Progenitor cell of endocrine pancreas (in vitro differentiated cells): Measurements from ENCODE around the gene PRMT7. TPM values are rescaled to one million over a fixed set of nuclear protein-coding genes. Genes with fewer than 3 reads are reported as not detected.

Experiments used
- DNase-seq: peaks from one replicate; pipeline ENCODE4 v3.0.0; 2021; ENCODE audit warnings: low spot score; ENCODE audit not compliant: unreplicated experiment
- H3K27ac Mint-ChIP-seq: 2 replicates; pipeline ENCODE4 v1.8.0; 2021; ENCODE audit warnings: mild to moderate bottlenecking, moderate library complexity, mixed read lengths
- H3K27me3 Mint-ChIP-seq: 2 replicates; pipeline ENCODE4 v1.8.0; 2021; ENCODE audit warnings: mixed read lengths
- H3K36me3 Mint-ChIP-seq: 2 replicates; pipeline ENCODE4 v1.8.0; 2022; ENCODE audit warnings: mixed read lengths; ENCODE audit not compliant: insufficient read depth
- H3K4me1 Mint-ChIP-seq: 2 replicates; pipeline ENCODE4 v1.8.0; 2021; ENCODE audit warnings: low read depth, mixed read lengths
- H3K4me3 Mint-ChIP-seq: 2 replicates; pipeline ENCODE4 v1.8.0; 2021; ENCODE audit warnings: low read depth, mild to moderate bottlenecking, moderate library complexity, mixed read lengths
- H3K9me3 Mint-ChIP-seq: 2 replicates; pipeline ENCODE4 v1.8.0; 2021; ENCODE audit warnings: low read depth, mixed read lengths
- total RNA-seq: library from RNA; stranded (reverse); gene quantifications from 2 replicates; pipeline ENCODE4 v1.2.1, GENCODE V29; 2021
- TF ChIP-seq, protein P1 (sequence below): fragments of 200-600 bp; sonication (generic); IDR thresholded peaks from one replicate; pipeline ENCODE4 v1.5.0; 2021; ENCODE audit warnings: antibody characterized with exemption, mild to moderate bottlenecking; ENCODE audit not compliant: unreplicated experiment

Gene PRMT7
- total RNA-seq, 1 donor from 2014 or later: 60.0 TPM

DNA sequence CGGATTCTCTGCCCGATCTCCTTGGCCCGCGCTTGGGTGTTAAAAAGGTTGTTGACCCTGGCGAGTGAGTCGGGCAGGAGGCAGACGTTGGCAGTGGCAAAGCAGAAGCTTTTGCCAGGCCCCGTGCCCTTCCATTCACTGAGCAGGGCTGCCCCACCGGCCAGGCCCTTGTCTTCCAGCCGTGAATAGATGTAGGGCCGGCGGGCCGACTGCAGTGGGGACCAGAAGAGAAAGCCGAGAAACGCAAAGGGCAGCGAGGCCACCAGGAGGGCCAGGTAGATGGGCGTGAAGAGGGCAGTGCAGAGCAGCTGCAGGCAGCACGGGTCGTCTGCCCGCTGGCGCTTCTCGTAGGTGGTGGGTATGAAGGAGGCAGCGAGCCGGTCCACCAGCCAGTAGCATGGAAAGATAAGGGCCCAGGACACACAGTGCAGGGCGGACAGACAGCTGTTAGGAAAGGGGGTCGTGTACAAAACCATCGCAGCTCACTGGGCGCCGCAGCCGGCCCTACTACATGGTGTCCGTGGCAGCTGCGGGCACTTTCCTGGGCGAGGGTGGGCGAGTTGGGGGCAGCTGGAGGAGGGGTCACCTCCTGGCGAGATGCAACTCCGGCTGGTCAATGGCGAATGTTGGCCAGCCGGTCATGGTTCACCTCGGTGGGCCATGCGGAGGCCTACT lies 61.0 kb downstream of the PRMT7 start:
- TF ChIP-seq, protein P1, sequence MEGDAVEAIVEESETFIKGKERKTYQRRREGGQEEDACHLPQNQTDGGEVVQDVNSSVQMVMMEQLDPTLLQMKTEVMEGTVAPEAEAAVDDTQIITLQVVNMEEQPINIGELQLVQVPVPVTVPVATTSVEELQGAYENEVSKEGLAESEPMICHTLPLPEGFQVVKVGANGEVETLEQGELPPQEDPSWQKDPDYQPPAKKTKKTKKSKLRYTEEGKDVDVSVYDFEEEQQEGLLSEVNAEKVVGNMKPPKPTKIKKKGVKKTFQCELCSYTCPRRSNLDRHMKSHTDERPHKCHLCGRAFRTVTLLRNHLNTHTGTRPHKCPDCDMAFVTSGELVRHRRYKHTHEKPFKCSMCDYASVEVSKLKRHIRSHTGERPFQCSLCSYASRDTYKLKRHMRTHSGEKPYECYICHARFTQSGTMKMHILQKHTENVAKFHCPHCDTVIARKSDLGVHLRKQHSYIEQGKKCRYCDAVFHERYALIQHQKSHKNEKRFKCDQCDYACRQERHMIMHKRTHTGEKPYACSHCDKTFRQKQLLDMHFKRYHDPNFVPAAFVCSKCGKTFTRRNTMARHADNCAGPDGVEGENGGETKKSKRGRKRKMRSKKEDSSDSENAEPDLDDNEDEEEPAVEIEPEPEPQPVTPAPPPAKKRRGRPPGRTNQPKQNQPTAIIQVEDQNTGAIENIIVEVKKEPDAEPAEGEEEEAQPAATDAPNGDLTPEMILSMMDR: no peak
- no peak for DNase-seq
- Mint-ChIP-seq H3K27me3 (peaks cover 14% of the 10 kb centered on the region), H3K27ac (no peak overlapping the region), H3K9me3 (no peaks in the 10 kb centered on the region), H3K4me3 (no peak overlapping the region), H3K36me3 (no peaks in the 10 kb centered on the region), H3K4me1 (peaks cover 36% of the 10 kb centered on the region)

DNA sequence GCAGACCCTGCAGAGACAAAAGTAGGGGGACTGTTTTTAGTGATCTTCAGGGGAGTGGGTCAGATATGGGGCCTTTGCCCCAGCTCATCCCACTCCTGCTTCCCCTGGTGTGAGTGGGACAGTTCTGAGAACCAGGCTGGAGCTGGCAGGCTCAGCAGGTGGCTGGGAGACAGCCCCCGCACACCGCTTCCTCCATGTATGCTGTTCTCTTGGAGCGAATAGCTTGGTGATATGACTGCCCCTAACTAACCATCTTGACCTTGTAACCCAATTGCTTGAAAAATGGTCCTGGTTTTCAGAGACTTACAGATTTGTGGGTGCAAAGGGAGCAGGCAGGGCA lies 61.5 kb downstream of the PRMT7 start:
- H3K9me3 Mint-ChIP-seq: no peaks in the 10 kb centered on the region
- no peak overlapping the region for H3K4me3 Mint-ChIP-seq
- H3K4me1 Mint-ChIP-seq: peaks cover 34% of the 10 kb centered on the region
- H3K36me3 Mint-ChIP-seq: no peaks in the 10 kb centered on the region
- H3K27me3 Mint-ChIP-seq: peaks cover 14% of the 10 kb centered on the region
- DNase-seq: no peak
- TF ChIP-seq, protein P1: no peak
- H3K27ac Mint-ChIP-seq: no peak overlapping the region

DNA sequence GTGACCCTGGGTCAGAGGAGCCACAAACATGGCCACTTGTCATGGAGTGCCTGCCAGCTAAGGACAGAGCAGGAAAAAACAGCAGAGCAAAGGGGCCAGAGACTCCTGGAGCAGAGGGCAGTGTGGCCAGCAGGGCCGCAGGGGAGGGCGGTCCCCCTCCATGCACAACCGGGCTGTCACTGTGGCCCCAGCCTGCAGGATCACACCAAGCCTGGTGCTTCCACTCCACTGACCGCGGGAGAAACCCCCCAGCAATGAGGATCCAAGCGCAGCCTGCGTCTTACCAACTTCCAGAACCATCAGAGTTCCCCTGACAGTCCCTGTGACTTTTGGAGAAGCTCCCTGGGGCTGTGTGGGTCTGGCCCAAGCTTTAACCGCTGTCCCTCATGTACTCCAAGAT lies 62.0 kb downstream of the PRMT7 start:
- no peaks in the 10 kb centered on the region for H3K36me3 Mint-ChIP-seq
- TF ChIP-seq, protein P1: no peak
- no peak for DNase-seq
- H3K9me3 Mint-ChIP-seq: no peaks in the 10 kb centered on the region
- H3K4me1 Mint-ChIP-seq: peaks cover 34% of the 10 kb centered on the region
- H3K27me3 Mint-ChIP-seq: peaks cover 14% of the 10 kb centered on the region
- no peak overlapping the region for H3K27ac Mint-ChIP-seq
- H3K4me3 Mint-ChIP-seq: no peak overlapping the region

DNA sequence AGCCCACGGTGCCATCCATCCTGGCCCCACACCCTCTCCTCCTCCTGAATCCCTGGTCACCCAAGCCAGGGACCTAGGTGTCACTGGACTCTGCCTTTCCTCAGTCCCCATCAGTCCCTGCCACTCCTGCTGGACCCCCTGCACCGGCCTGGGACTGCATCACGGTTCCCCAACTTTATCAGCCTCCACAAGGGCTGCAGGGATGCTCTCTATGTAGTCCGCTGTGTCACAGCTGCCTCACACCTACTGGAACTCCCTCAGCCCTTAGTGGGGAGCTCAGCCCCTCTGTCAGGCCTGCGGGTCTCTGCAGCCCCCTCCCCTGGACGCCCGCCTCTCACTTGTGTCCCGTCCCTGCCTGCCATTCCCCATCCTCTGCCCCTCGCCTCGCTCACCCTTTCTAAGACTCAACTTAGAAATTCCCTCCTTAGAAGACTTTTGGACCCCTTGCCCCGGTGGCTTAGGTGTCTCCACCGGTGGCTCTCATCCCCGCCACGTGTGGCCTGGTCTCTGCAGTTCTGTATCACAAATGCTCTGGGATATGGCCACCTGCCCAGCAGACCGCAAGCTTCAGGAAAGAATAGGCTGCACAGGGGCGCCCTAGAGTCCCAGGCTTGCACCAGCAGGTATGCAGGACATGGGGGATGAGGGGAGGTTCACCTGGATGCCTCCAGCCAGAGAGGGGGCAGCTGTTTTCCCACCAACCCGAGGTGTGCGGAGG lies 62.9 kb downstream of the PRMT7 start:
- Mint-ChIP-seq H3K4me3 (no peak overlapping the region), H3K9me3 (no peaks in the 10 kb centered on the region), H3K27ac (no peak overlapping the region), H3K36me3 (no peaks in the 10 kb centered on the region), H3K4me1 (peaks cover 30% of the 10 kb centered on the region), H3K27me3 (peaks cover 15% of the 10 kb centered on the region)
- TF ChIP-seq, protein P1: no peak
- no peak for DNase-seq

DNA sequence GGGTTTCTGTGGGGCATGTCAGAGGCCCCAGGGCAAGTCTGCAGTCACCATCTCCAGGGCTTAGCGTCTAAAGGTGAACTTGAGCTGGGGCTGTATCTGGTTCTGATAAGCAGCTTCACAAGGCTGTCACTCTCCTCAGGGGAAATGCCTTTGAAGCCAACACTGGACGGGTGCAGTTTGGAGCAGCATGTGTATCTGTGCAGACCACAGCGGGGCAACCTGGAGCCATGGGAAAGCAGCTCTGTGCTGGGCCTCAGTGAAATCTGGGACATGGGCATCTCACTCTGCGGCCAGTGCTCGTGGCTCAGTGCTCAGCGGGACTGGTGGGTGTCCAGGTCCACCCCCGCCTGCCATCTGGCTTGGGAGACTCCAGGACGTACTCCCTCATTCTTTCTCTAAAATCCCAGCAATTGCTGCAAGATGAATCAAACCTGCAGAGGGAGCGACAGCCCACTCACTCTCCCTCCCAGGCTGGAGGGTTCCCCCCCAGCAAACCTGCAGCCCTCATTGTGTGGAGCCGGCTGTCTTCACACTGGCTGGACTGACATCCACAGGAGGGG lies 63.5 kb downstream of the PRMT7 start:
- no peaks in the 10 kb centered on the region for H3K36me3 Mint-ChIP-seq
- TF ChIP-seq, protein P1: peak; percentile 6
- H3K4me3 Mint-ChIP-seq: no peak overlapping the region
- H3K9me3 Mint-ChIP-seq: no peaks in the 10 kb centered on the region
- no peak for DNase-seq
- no peak overlapping the region for H3K27ac Mint-ChIP-seq
- H3K27me3 Mint-ChIP-seq: peaks cover 21% of the 10 kb centered on the region
- peaks cover 31% of the 10 kb centered on the region for H3K4me1 Mint-ChIP-seq
